GM06990 (cell line): Measurements from ENCODE around the gene PRDX1.
"Not testable (repeated sequence)": the region's sequence is repeated elsewhere in the genome, so short reads cannot be mapped to it uniquely, and the experiment has no call there.

Experiments
- DNase-seq: peaks from one replicate; pipeline ENCODE4 v3.0.0-alpha.2; 2011; ENCODE audit not compliant: insufficient read length; ENCODE audit errors: extremely low read depth
- H3K27me3 ChIP-seq: replicated peaks from 2 replicates; pipeline ENCODE4 v1.6.0; 2011; ENCODE audit warnings: low read length; ENCODE audit not compliant: control insufficient read depth, insufficient read depth
- H3K36me3 ChIP-seq: 2 replicates; pipeline ENCODE4 v1.5.1; 2011; ENCODE audit warnings: low read length; ENCODE audit not compliant: control insufficient read depth, insufficient read depth
- H3K4me3 ChIP-seq: replicated peaks from 2 replicates; pipeline ENCODE4 v1.5.1; 2011; ENCODE audit warnings: low read depth, mild to moderate bottlenecking, control low read depth, low read length
- TF ChIP-seq, protein P1 (sequence below): IDR thresholded peaks from 2 replicates; pipeline ENCODE4 v1.5.1; 2011; ENCODE audit warnings: low read length, control low read depth, mild to moderate bottlenecking, inconsistent platforms; ENCODE audit not compliant: insufficient read depth, poor library complexity, severe bottlenecking

PRDX1 gene

DNA sequence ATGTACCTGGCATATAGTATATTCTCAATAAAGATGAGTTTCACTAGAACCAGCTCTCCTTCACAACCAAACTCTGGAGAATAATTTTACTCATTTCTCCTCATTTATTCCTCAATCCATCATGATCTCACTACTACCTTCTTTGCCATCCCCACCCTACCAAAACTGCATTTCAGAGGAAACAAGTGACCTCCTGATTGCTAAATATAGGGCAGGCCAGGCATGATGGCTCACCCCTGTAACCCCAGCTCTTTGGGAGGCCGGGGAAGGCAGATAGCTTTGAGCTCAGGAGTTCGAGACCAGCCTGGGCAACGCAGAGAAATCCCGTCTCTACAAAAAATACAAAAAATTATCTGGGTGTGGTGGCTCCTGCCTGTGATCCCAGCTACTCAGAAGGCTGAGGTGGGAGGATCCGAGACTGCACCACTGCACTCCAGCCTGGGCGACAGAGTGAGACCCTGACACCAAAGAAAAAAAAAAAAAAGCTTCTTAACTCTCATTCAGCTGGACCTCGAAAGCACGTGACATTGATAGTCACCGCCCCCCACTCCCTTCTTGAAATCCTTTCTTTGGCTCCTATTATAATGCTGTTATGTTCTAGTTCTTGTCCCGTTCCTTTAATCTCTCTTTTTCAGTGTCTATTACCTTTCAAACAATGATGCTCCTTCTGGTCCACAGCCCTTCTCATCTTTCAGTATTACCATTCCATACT is 32.9 kb downstream of the PRDX1 start:
- H3K27me3 ChIP-seq: no peaks in the 10 kb centered on the region
- DNase-seq: no peak
- H3K36me3 ChIP-seq: no peaks in the 10 kb centered on the region
- H3K4me3 ChIP-seq: no peak overlapping the region
- TF ChIP-seq, protein P1, sequence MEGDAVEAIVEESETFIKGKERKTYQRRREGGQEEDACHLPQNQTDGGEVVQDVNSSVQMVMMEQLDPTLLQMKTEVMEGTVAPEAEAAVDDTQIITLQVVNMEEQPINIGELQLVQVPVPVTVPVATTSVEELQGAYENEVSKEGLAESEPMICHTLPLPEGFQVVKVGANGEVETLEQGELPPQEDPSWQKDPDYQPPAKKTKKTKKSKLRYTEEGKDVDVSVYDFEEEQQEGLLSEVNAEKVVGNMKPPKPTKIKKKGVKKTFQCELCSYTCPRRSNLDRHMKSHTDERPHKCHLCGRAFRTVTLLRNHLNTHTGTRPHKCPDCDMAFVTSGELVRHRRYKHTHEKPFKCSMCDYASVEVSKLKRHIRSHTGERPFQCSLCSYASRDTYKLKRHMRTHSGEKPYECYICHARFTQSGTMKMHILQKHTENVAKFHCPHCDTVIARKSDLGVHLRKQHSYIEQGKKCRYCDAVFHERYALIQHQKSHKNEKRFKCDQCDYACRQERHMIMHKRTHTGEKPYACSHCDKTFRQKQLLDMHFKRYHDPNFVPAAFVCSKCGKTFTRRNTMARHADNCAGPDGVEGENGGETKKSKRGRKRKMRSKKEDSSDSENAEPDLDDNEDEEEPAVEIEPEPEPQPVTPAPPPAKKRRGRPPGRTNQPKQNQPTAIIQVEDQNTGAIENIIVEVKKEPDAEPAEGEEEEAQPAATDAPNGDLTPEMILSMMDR: no peak

DNA sequence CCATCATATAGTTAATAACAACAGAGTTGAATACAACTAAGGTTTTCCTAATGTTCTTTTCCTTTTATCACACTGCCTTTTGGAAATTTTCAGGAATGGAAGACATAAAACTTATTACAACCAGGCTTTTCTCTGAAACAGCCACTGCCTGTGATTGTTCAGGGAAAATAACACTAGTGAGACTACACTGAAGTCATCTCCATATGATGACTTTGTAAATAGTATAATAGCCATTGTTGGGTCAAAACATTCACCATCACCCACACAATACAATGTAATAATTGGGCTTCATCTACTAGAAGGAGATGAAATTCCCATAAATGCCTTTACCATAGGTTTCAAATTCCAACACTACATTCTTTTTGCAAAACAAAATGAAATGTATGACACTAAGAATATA is 35.7 kb downstream of the PRDX1 start:
- no peak for DNase-seq
- no peaks in the 10 kb centered on the region for H3K27me3 ChIP-seq
- H3K4me3 ChIP-seq: no peak overlapping the region
- H3K36me3 ChIP-seq: no peaks in the 10 kb centered on the region
- TF ChIP-seq, protein P1: no peak

DNA sequence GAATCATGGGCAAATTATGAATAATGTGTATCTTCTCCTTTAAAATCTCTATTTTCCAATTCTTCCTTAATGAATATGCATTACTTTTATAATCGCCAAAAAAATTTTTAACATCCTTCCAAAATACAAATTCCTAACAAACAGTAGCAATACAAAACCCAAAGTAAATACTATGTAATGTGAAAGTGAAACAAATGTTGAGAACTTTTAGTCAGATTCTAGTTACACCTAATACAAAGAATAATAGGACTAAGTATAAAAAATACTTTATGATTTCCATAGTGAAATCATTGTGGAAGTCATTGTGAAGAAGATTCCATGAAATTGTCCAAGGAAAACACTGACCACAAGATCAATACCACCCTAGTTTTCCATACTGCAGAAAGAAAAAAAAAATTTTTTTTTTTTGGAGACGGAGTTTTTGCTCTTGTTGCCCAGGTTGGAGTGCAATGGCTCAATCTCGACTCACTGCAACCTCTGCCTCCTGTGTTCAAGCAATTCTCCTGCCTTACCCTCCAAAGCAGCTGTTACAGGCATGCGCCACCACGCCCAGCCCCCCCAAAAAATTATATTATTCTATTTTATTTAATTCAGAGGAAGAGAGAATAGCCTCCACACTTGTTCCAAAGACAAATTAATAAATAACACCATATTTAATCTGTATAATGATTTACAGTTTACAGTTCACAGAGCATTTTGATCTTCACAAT is 42.5 kb downstream of the PRDX1 start:
- no peaks in the 10 kb centered on the region for H3K36me3 ChIP-seq
- H3K4me3 ChIP-seq: no peak overlapping the region
- TF ChIP-seq, protein P1: no peak
- no peak for DNase-seq
- no peaks in the 10 kb centered on the region for H3K27me3 ChIP-seq

DNA sequence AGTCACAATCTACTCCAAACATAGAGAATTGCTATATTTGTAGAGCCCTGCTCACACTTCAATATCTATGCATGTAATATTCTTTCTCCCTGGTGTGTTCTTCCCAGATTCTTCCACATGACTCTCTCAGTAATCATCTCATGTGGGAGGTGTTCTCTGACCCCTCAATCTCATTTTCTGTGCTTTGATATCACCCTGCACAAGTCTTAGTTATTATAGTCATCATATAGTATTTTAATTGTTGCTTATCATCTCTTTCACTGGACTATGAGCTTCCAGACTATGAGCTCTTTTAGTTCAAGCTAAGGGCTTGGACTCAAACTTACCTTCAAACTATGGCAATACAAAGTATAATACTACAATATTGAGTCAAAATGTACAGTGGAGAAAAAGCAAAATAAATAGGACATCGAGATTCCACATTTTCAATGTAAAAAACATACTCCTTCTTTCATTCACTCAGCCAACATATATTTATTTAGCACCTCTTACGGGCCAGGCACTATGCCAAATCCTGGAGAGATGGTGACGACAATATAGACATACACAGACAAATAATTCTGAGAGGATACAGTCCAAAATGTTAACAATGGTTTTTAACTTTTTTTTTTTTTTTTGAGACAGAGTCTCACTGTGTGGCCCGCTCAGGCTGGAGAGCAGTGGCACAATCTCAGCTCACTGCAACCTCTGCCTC is 43.4 kb downstream of the PRDX1 start:
- Histone ChIP-seq H3K36me3 (no peaks in the 10 kb centered on the region), H3K4me3 (no peak overlapping the region), H3K27me3 (no peaks in the 10 kb centered on the region)
- no peak for DNase-seq
- TF ChIP-seq, protein P1: no peak

DNA sequence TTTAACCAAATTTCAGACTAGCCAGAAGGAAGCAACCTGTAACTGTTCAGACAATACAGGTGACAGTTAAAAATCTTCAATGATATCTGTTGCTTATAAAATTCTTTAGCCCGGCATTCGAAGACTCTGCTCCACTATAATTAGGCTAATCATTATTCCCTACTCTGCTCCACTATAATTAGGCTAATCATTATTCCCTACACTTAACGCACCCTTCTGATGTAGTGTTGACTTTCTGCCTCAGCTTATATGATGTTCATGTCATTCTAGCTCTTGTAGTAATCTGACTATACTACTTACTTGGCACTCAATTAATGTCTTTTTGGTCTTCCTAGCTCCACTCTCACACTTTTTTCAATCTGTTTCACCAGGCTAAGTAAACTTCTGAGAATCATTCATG is 44.0 kb downstream of the PRDX1 start:
- no peaks in the 10 kb centered on the region for H3K27me3 ChIP-seq
- no peak for DNase-seq
- H3K36me3 ChIP-seq: no peaks in the 10 kb centered on the region
- TF ChIP-seq, protein P1: no peak
- no peak overlapping the region for H3K4me3 ChIP-seq

DNA sequence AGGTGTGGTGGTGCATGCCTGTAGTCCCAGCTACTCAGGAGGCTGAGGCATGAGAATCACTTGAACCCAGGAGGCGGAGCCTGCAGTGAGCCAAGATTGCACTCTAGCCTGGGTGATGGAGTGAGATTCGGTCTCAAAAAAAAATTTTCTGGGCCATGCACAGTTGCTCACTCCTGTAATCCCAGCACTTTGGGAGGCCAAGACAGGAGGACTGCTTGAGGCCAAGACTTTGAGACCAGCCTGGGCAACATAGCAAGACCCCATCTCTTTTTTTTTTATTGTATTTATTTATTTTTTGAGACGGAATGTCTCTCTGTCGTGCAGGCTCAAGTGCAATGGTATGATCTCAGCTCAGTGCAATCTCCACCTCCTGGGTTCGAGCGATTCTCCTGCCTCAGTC is 47.5 kb downstream of the PRDX1 start:
- DNase-seq, H3K27me3 ChIP-seq, H3K36me3 ChIP-seq, H3K4me3 ChIP-seq: not testable (repeated sequence)
